HFF-Myc (cell line): ENCODE data around the gene UNK.
"Not testable (repeated sequence)": the region's sequence is repeated elsewhere in the genome, so short reads cannot be mapped to it uniquely, and the experiment has no call there.

ENCODE experiments used
- DNase-seq: peaks from one replicate; pipeline ENCODE4 v3.0.0-alpha.2; 2011; ENCODE audit warnings: low read depth; ENCODE audit errors: extremely low read depth
- H3K4me3 ChIP-seq: replicated peaks from 2 replicates; pipeline ENCODE4 v1.5.1; 2011; ENCODE audit warnings: low read depth, mild to moderate bottlenecking, control low read depth, low read length
- TF ChIP-seq, protein P1 (sequence below): IDR thresholded peaks from 2 replicates; pipeline ENCODE4 v1.5.1; 2012; ENCODE audit warnings: mild to moderate bottlenecking, low read depth, low read length, control low read depth; ENCODE audit errors: missing control alignments

The UNK gene

DNA sequence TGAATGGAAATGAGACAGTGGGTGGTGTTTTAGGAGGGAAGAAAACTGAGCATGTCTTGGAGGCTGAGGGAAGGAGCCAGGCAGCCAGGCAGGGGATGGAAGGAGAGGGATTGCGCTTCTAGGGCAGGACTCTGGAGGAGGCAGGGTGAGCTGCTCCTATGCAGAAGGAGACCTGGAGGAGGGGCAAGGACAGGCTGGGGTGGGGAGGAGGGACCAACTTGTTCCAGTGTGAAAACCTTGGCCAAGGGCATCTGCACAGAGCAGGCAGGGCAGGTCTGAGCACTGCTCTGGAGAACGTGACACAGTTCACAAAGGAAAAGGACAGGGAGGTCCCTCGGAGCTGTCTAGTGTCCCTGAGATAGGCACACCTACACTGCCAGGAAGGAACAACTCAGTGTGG lies 25.1 kb upstream of the UNK start:
- TF ChIP-seq, protein P1, sequence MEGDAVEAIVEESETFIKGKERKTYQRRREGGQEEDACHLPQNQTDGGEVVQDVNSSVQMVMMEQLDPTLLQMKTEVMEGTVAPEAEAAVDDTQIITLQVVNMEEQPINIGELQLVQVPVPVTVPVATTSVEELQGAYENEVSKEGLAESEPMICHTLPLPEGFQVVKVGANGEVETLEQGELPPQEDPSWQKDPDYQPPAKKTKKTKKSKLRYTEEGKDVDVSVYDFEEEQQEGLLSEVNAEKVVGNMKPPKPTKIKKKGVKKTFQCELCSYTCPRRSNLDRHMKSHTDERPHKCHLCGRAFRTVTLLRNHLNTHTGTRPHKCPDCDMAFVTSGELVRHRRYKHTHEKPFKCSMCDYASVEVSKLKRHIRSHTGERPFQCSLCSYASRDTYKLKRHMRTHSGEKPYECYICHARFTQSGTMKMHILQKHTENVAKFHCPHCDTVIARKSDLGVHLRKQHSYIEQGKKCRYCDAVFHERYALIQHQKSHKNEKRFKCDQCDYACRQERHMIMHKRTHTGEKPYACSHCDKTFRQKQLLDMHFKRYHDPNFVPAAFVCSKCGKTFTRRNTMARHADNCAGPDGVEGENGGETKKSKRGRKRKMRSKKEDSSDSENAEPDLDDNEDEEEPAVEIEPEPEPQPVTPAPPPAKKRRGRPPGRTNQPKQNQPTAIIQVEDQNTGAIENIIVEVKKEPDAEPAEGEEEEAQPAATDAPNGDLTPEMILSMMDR: no peak
- no peak for DNase-seq
- no peak overlapping the region for H3K4me3 ChIP-seq

DNA sequence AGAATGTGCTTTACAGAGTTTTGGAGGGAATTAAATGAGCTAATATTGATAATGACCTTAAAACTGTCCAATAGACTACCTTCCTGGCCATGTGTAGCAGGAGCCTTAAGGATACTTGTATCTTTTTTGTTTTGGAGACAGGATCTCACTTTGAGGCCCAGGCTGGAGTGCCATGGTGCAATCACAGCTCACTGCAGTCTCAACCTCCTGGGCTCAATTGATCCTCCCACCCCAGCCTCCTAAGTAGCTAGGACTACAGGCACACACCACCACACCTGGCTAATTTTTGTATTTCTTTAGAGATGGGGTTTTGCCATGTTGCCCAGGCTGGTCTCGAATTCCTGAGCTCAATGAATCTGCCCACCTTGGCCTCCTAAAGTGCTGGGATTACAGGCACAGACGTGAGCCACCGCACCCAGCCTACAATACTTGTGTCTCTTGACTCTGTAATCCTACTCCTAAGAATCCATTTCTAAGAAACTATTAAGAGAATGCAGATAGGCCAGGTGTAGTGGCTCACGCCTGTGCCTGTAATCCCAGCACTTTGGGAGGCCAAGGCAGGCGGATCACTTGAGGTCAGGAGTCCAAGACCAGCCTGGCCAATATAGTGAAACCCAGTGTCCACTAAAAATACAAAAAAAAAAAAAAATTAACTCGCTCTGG lies 24.5 kb upstream of the UNK start:
- not testable (repeated sequence) for DNase-seq, H3K4me3 ChIP-seq

DNA sequence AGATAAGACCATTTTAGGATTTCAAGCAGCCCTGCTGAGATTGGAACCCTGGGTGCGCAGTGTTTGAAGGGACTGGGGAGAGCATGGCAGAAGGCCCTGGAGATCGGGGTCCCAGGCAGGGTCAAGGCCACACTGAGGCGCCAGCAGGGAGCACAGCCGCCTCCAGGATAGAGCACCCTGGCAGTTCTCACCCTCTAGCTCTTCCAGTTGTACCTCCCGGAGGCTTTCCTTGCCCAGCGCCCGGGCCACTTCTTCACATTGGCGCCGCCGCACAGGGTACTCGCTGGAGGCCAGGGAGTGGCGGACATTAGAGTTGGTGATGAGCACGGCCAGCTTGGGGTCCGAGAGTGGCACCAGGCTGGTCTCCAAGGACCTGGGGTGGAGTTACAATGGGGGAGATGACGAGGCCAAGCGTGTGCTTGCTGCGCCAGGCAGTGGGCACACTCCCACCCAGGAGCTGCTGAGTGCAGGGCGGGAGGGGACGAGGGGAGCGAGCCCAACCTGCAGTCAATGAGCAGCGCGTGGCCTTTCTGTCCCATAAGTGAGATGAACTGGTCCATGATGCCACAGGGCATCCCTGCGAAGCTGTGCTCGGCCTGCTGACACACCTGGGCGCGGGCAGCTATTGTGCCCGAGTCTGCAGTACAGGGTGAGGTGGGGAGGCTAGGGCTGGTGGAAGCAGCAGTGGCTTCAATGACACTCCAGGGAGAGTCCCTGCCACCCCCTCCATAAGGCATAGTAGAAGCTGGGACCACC lies 21.9 kb upstream of the UNK start:
- no peak for DNase-seq
- no peak overlapping the region for H3K4me3 ChIP-seq
- TF ChIP-seq, protein P1: no peak

DNA sequence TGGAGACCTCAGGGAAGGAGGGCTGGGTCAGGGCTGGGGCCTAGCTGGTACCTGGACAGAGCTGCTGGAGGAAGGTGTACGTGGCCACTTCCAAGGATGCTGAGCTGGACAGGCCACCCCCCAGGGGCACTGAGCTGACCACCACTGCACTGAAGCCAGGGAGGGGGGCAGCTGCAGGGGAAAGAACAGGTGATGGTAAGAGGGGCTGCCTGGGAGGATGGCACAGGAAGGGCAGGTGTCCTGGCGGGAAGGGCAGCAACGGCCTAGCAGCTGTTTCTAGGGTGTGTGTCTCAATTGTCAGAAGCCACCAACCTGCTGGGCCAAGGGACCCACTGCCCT lies 21.4 kb upstream of the UNK start:
- no peak for DNase-seq
- H3K4me3 ChIP-seq: no peak overlapping the region
- TF ChIP-seq, protein P1: no peak

DNA sequence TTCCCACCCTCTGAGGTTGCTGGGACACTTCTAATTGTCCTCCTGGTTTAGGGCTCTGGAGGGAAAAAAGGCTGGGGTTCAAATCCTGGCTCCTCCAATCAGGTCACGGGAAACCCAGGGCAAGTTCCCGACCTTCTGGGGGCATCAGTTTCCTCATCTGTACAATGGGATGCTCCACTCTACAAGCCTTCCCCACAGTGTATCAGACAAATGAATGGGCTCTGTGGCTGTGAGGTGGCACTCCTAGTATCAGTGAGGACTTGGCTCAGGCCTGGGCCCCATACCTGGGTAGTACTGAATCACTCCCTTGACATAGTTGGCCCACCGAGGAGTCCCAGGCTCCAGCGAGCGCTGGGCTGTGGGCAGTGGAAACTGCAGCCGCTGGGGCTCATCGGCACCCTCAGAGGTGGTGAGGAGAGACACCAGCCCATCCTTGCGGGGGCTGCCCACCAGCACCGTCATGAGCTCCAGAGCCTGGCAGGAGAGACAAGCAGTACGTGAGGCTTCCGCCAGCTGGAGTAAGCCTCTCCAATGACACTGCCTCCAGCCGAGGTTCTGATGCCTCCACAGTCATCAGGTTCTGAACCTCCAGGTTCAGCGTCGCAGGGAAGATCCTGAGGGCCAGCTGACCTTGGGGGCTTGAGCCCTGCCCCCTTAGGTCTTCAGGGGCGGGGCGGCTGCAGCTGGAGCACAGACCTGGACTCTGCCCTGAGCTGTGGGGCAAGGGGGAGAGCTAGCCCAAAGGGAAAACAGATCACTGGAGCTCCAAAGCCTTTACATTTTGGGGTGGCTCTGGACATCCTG lies 20.8 kb upstream of the UNK start:
- TF ChIP-seq, protein P1: no peak
- H3K4me3 ChIP-seq: peak overlapping the region; percentile 60
- no peak for DNase-seq

DNA sequence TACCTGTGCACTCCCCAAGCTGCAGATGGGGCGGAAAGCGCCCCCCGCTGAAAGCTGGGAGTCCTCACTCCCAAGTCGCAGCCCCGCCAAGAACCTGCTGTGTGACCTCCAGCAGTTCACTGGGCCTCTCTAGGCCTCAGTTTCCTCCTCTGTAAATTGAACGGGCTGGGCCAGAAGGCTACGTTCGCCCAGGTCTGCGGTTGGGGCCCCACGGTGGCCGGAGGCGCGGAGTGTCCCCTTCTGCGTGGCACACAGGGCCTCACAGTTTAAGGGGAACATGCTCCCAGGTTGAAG lies 20.2 kb upstream of the UNK start:
- peak overlapping the region; percentile 60 for H3K4me3 ChIP-seq
- no peak for DNase-seq
- TF ChIP-seq, protein P1: no peak

DNA sequence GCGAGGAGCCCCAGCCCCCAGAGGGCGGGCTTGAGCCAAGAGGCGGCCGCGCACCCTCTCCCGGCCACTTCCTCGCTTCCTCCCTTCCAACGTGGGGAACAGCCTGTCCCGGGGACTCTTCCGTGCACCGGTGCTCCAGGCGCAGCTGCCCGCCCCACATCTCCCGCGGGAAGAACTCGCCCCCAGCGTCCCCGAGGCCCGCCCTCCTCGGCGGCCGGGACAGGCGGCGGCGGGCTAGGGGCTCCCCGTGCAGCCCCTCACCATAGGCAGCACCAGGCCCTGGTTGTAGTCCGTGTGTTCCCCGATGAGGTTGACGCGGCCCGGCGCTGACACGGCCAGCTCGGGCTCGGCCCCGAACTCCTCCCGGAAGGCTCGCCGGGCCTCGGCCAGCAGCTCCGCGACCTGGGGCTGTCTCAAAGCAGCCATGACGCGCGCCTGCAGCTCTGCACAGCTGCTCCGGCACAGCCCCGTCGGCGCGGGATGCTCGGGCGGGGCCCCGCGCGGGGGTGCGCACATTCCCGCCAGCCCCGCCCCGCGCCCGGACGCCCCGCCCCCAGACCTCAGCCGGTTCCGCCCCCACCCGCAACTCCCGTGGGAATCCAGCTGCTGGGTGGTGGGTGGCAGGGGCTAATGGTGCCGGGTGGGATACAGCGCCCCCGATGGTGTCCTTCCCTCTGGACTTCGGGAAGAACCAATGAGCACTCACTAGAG lies 19.7 kb upstream of the UNK start, which contains the start of gene GALK1:
Gene GALK1 (minus strand): TSS at position 482 of the 711 bp plus-strand sequence. CDS start 56 bp downstream, at position 426.
- TF ChIP-seq, protein P1: peak; percentile 51
- H3K4me3 ChIP-seq: peak within 1 kb of the TSS; percentile 60
- DNase-seq: no peak
